GM12872 (cell line): ENCODE data around the gene PDF.

Source experiments
- TF ChIP-seq, protein P1 (sequence below): IDR thresholded peaks from 3 replicates; pipeline ENCODE4 v1.5.1; 2011; ENCODE audit warnings: low read depth, mild to moderate bottlenecking, low read length, moderate library complexity; ENCODE audit not compliant: insufficient read depth

The PDF gene

GRCh38 chr16:69338557-69339288, 8.3 kb upstream of the PDF start:
- TF ChIP-seq, protein P1, sequence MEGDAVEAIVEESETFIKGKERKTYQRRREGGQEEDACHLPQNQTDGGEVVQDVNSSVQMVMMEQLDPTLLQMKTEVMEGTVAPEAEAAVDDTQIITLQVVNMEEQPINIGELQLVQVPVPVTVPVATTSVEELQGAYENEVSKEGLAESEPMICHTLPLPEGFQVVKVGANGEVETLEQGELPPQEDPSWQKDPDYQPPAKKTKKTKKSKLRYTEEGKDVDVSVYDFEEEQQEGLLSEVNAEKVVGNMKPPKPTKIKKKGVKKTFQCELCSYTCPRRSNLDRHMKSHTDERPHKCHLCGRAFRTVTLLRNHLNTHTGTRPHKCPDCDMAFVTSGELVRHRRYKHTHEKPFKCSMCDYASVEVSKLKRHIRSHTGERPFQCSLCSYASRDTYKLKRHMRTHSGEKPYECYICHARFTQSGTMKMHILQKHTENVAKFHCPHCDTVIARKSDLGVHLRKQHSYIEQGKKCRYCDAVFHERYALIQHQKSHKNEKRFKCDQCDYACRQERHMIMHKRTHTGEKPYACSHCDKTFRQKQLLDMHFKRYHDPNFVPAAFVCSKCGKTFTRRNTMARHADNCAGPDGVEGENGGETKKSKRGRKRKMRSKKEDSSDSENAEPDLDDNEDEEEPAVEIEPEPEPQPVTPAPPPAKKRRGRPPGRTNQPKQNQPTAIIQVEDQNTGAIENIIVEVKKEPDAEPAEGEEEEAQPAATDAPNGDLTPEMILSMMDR = no peak

DNA sequence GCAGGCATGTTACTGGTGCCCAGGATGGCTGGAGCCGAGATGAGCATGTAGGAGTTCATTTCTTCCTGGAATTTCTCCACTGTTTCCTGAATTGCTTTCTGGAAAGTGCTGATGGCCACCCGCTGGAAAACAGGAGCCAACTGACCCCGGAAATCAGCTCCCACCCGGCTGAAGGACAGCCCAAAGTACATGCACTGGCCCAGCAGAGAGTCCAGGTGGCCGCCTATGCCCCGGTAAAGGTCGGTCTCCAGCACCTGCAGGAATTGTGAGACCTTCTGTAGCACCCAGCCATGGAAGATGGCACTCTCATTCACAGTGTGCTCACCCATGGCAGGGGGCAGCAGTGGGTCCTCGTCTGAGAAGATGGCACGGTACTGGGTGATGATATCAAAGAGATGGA, 4.3 kb upstream of the PDF start:
- TF ChIP-seq, protein P1 = no peak

- TF ChIP-seq, protein P1 = no peak
Measured at GRCh38 chr16:69329369-69330285, 761 bp downstream of the PDF start.

DNA sequence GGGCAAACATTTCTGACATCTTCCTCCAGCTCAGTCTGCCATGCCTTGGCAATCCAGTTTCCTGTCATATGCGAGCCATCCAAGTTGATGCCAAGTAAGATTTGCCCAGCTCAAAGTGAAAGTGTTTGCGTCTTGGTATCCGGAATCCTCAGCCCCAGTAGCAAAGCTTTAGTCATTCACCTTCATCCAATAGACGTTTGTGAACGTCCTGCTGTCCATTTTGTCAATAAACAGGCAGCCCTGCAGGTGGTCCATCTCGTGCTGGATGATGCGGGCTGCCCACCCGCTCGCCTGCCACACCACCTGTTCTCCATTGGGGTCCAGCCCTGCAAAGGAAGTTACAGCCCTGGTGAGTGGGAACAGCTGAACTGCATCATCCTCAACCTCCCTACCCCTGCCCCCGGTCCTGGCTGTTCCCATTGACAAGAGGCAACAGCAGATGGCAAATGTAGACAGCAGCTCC, 1.5 kb downstream of the PDF start:
- TF ChIP-seq, protein P1 = no peak

DNA sequence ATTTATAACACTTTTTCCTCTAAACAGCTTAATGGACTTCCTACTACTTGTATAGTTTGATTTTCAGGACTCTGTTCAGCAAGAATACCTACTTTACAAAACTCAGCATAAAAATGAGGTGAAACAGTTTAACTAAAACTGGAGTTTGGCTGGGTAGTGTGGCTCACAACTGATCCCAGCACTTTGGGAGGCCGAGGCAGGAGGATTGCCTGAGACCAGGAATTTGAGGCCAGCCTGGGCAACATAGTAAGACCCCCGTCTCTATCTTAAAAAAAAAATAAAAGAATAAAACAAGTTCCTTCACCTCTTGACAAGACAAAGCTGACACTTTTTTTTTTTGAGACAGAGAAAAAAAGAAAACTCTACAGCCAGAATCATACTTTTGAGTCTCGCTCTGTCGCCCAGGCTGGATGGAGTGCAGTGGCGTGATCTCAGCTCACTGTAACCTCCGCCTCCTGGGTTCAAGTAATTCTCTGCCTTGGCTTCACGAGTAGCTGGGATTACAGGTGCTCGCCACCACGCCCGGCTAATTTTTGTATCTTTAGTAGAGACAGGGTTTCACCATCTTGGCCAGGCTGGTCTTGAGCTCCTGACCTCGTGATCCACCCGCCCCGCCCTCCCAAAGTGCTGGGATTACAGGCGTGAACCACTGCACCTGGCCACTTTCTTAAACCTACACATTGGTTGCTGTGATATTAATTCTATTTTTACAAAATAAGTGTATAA, 2.6 kb downstream of the PDF start:
- TF ChIP-seq, protein P1 = no peak

DNA sequence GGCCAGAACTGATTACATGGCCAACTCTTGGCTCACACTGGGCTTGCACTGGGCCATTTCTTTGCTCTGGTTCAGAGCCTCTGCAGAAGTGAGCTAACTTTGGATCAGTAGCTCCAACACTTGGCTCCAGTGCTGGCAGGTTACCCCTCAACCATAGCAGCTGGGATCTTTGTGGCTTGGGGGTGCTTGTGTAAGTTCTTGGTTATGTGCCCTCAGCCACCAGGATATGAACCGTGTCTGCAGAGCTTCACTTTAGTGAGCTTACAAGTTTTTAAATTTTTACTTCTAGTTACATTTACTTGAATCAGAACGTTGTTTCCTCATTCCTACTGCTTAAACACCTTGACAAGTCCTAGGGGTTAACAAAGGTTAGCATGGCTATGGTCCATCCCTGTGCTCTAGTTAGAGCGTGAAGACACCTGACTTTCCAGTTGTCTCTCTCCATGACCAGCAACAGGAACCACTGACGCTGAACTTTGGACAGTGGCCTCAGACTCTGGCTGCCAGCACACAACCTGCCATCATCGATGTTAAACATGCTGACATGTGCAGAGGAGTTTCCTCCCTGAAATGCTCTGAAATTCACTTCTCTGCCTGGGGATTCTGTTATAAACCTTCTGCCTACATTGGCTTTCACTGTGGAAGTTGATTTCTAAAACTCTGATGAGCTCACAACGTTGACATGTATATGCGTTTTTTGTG, 4.1 kb downstream of the PDF start:
- TF ChIP-seq, protein P1 = no peak
